GM10266 (cell line): Measurements from ENCODE around the gene AP1S1.
"Not testable (repeated sequence)": the region's sequence is repeated elsewhere in the genome, so short reads cannot be mapped to it uniquely, and the experiment has no call there.

Experiments
- DNase-seq: peaks from one replicate; pipeline ENCODE4 v3.0.0; 2012; ENCODE audit errors: extremely low spot score
- TF ChIP-seq, protein P1 (sequence below): IDR thresholded peaks from 2 replicates; pipeline ENCODE4 v1.5.1; 2012; ENCODE audit warnings: mild to moderate bottlenecking, low read depth; ENCODE audit not compliant: control insufficient read depth, insufficient read depth; ENCODE audit errors: missing control alignments

The AP1S1 gene

GRCh38 chr7:101153969-101154692, at the start of gene AP1S1:
AP1S1 (plus strand) TSS chr7:101154476; CDS start chr7:101154515, 39 bp downstream.
- TF ChIP-seq, protein P1, sequence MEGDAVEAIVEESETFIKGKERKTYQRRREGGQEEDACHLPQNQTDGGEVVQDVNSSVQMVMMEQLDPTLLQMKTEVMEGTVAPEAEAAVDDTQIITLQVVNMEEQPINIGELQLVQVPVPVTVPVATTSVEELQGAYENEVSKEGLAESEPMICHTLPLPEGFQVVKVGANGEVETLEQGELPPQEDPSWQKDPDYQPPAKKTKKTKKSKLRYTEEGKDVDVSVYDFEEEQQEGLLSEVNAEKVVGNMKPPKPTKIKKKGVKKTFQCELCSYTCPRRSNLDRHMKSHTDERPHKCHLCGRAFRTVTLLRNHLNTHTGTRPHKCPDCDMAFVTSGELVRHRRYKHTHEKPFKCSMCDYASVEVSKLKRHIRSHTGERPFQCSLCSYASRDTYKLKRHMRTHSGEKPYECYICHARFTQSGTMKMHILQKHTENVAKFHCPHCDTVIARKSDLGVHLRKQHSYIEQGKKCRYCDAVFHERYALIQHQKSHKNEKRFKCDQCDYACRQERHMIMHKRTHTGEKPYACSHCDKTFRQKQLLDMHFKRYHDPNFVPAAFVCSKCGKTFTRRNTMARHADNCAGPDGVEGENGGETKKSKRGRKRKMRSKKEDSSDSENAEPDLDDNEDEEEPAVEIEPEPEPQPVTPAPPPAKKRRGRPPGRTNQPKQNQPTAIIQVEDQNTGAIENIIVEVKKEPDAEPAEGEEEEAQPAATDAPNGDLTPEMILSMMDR: no peak
- peak; percentile 99 for DNase-seq

- TF ChIP-seq, protein P1: no peak
- DNase-seq: no peak
These were observed 49.5 kb upstream of the AP1S1 start for GRCh38 chr7:101104799-101105198.

- not testable (repeated sequence) for DNase-seq
These were observed 49.0 kb upstream of the AP1S1 start for GRCh38 chr7:101105248-101105647.

- DNase-seq: no peak
- TF ChIP-seq, protein P1: no peak
These were observed 47.9 kb upstream of the AP1S1 start for GRCh38 chr7:101106386-101106785.

GRCh38 chr7:101108330-101108857, 45.9 kb upstream of the AP1S1 start:
- peak; percentile 62 for DNase-seq

DNA sequence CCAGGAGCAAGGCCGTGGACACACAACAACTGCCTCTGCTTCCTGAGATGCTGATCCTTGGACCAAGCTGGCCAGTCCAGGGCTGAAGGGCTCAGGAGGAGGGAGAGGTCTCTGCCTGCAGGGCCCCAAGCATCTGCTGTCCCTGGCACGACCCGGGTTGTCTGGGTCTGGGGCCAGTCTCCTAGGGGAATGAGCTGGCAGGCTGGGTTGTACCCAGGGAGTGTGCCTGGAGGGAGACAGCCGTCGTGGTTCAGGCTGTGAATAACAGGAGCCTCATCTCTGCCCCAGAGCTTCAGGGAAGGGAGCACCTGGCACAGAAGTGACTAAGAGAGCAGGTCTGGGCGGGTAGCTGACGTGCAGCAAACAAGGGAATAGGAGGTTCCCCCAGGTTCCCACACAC, 45.3 kb upstream of the AP1S1 start:
- TF ChIP-seq, protein P1: no peak
- DNase-seq: no peak

More at GRCh38 chr7:101108330-101108857, 45.9 kb upstream of the AP1S1 start:
- TF ChIP-seq, protein P1: no peak

GRCh38 chr7:101109368-101109767, 44.9 kb upstream of the AP1S1 start:
- no peak for DNase-seq
- TF ChIP-seq, protein P1: no peak
